ENCODE data around the gene CFAP410.
A peak's percentile ranks its signal among the peaks of the same experiment; 100 is the strongest.

The CFAP410 gene

DNA sequence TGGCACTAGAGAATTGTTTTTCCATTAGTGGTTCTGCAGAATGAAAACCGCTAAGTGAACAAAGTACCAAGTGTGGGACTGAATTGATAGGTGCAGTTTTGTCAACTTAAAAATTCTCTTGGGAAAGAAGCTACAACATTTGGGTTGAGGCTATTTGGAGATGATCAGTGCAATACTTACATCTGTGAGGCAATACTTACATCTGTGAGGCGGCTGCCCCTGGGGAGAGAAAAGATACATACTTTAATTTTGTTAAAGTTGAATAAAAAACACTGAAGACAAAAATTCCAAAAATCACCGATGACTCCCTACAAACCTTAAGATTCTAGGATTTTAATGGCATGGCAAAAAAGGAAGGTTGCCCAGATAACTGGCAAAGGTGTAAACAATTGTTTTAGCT is 1.7 kb downstream of the CFAP410 start:
- Histone ChIP-seq H3K4me3 (ENCODE audit: low read length) (no peak overlapping the region), H3K4me1 (ENCODE audit: control insufficient read depth, low read depth, low read length) (peaks cover 7% of the 10 kb centered on the region), H3K4me2 (ENCODE audit: low read length) (no peak overlapping the region), H4K5ac (ENCODE audit: low read length) (no peak overlapping the region), H3K4ac (ENCODE audit: low read depth, low read length) (no peak overlapping the region), H3K23ac (ENCODE audit: low read length) (no peak overlapping the region), H2BK15ac (replicated peaks; ENCODE audit: low read depth) (no peak overlapping the region), H3K27ac (ENCODE audit: low read depth, low read length) (no peak overlapping the region), H3K79me1 (ENCODE audit: low read length) (no peaks in the 10 kb centered on the region), H3K56ac (ENCODE audit: low read length) (no peak overlapping the region), H3K27me3 (ENCODE audit: insufficient read depth, low read length, poor library complexity) (no peaks in the 10 kb centered on the region), H3K79me2 (ENCODE audit: control insufficient read depth, insufficient read depth, low read length) (no peaks in the 10 kb centered on the region), H3K36me3 (ENCODE audit: control insufficient read depth, insufficient read depth, low read length) (no peaks in the 10 kb centered on the region), H3K9ac (ENCODE audit: low read length) (no peak overlapping the region), H4K8ac (ENCODE audit: low read depth, low read length) (no peak overlapping the region), H2AK5ac (ENCODE audit: low read length) (no peak overlapping the region), H2BK120ac (ENCODE audit: low read depth, low read length) (no peak overlapping the region), H2BK5ac (ENCODE audit: low read length) (no peak overlapping the region), H3K18ac (ENCODE audit: low read length) (no peak overlapping the region)
- no peak for DNase-seq
- no CpG with 5 or more reads among the region's 3 CpGs for WGBS (ENCODE audit: extremely low coverage, insufficient coverage, low lambda C conversion rate)

DNA sequence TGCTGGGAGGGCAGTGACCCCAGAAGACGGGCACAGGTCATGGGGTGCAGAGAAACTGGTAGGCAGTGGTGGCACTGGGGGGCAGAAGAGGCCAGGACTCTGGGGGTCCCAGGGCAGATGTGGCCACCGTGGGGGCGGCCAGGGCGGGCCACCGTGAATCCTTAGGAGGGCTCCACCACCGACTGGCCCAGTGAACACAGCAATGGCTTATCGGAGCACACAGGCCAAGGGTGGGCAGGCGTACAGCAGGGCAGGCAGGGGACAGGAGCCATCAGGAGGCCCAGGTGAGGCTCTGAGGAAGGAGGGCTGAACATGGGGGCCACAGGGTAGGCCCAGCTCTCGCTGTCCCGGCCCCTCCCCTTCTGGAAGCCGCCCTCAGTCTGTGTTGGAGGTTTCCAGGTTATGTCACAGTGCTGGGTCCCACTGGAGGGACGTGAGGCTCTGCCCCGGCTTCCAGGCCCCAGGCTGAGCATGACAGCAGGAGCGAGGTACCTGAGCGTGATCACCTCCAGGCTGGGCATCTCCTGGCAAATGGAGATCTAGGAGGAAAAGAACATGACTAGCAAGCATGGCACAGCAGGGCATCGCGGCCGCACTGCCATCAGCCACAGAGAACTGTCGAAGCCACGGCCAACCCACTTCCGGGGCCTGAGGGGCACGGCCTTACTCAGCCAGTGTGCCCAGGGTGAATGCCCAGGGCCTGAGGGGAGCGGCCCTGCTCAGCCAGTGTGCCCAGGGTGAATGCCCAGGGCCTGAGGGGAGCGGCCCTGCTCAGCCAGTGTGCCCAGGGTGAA is 3.7 kb downstream of the CFAP410 start:
- H2BK15ac ChIP-seq (replicated peaks; ENCODE audit: low read depth), result no peak overlapping the region
- H3K23ac ChIP-seq (ENCODE audit: low read length), result no peak overlapping the region
- no peak overlapping the region for H3K18ac ChIP-seq (ENCODE audit: low read length)
- no peak overlapping the region for H3K56ac ChIP-seq (ENCODE audit: low read length)
- H4K8ac ChIP-seq (ENCODE audit: low read depth, low read length), result no peak overlapping the region
- H3K4ac ChIP-seq (ENCODE audit: low read depth, low read length), result no peak overlapping the region
- H3K27me3 ChIP-seq (ENCODE audit: insufficient read depth, low read length, poor library complexity), result no peaks in the 10 kb centered on the region
- no peak overlapping the region for H3K9ac ChIP-seq (ENCODE audit: low read length)
- no peaks in the 10 kb centered on the region for H3K36me3 ChIP-seq (ENCODE audit: control insufficient read depth, insufficient read depth, low read length)
- H2BK5ac ChIP-seq (ENCODE audit: low read length), result no peak overlapping the region
- H2AK5ac ChIP-seq (ENCODE audit: low read length), result no peak overlapping the region
- H3K4me3 ChIP-seq (ENCODE audit: low read length), result no peak overlapping the region
- H3K27ac ChIP-seq (ENCODE audit: low read depth, low read length), result no peak overlapping the region
- H4K5ac ChIP-seq (ENCODE audit: low read length), result no peak overlapping the region
- no peaks in the 10 kb centered on the region for H3K79me2 ChIP-seq (ENCODE audit: control insufficient read depth, insufficient read depth, low read length)
- DNase-seq, result no peak
- peaks cover 7% of the 10 kb centered on the region for H3K4me1 ChIP-seq (ENCODE audit: control insufficient read depth, low read depth, low read length)
- WGBS (ENCODE audit: extremely low coverage, insufficient coverage, low lambda C conversion rate), result no CpG with 5 or more reads among the region's 24 CpGs
- H2BK120ac ChIP-seq (ENCODE audit: low read depth, low read length), result no peak overlapping the region
- H3K4me2 ChIP-seq (ENCODE audit: low read length), result no peak overlapping the region
- no peaks in the 10 kb centered on the region for H3K79me1 ChIP-seq (ENCODE audit: low read length)

DNA sequence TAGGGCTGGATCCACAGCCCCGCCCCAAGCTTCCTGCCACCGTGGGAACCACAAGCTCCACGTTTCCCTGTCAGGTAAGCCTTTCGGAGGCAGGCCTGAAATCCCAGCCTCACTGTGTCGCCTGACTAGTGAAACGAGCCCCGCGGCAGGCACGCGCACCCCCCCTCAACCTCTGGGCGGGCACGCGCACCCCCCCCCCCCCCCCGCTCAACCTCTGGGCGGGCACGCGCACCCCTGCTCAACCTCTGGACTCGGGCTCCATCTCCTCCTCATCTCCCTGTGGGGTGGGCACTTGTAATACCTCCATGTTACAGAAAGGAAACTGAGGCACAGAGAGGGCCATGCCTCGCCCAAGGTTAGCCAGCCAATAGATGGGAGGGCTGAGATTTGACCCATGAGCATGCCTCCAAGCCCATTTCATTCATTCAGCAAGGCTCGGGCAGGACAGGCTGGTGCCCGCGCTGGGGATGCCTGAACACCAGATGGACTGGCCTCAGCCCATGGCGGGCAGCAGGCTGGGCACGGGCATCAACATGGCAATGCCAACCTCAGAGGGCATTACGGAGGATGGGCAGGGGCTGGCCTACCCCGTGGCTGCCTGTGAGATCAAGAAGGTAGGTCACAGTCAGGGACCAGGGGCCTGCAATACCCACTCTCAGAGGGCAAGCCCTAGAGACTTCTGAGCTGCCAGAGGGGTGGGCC is 4.7 kb downstream of the CFAP410 start:
- H3K4me1 ChIP-seq (ENCODE audit: control insufficient read depth, low read depth, low read length), result peaks cover 5% of the 10 kb centered on the region
- no peak overlapping the region for H3K4ac ChIP-seq (ENCODE audit: low read depth, low read length)
- no peak overlapping the region for H3K23ac ChIP-seq (ENCODE audit: low read length)
- H3K36me3 ChIP-seq (ENCODE audit: control insufficient read depth, insufficient read depth, low read length), result no peaks in the 10 kb centered on the region
- H4K8ac ChIP-seq (ENCODE audit: low read depth, low read length), result no peak overlapping the region
- no peak overlapping the region for H3K56ac ChIP-seq (ENCODE audit: low read length)
- no peak overlapping the region for H3K4me2 ChIP-seq (ENCODE audit: low read length)
- H3K4me3 ChIP-seq (ENCODE audit: low read length), result no peak overlapping the region
- no peak for DNase-seq
- H2BK5ac ChIP-seq (ENCODE audit: low read length), result no peak overlapping the region
- no peak overlapping the region for H2BK15ac ChIP-seq (replicated peaks; ENCODE audit: low read depth)
- no CpG with 5 or more reads among the region's 26 CpGs for WGBS (ENCODE audit: extremely low coverage, insufficient coverage, low lambda C conversion rate)
- no peak overlapping the region for H3K9ac ChIP-seq (ENCODE audit: low read length)
- H2BK120ac ChIP-seq (ENCODE audit: low read depth, low read length), result no peak overlapping the region
- H3K79me1 ChIP-seq (ENCODE audit: low read length), result no peaks in the 10 kb centered on the region
- no peak overlapping the region for H3K27ac ChIP-seq (ENCODE audit: low read depth, low read length)
- no peaks in the 10 kb centered on the region for H3K27me3 ChIP-seq (ENCODE audit: insufficient read depth, low read length, poor library complexity)
- no peak overlapping the region for H2AK5ac ChIP-seq (ENCODE audit: low read length)
- H3K79me2 ChIP-seq (ENCODE audit: control insufficient read depth, insufficient read depth, low read length), result no peaks in the 10 kb centered on the region
- H3K18ac ChIP-seq (ENCODE audit: low read length), result no peak overlapping the region
- no peak overlapping the region for H4K5ac ChIP-seq (ENCODE audit: low read length)

DNA sequence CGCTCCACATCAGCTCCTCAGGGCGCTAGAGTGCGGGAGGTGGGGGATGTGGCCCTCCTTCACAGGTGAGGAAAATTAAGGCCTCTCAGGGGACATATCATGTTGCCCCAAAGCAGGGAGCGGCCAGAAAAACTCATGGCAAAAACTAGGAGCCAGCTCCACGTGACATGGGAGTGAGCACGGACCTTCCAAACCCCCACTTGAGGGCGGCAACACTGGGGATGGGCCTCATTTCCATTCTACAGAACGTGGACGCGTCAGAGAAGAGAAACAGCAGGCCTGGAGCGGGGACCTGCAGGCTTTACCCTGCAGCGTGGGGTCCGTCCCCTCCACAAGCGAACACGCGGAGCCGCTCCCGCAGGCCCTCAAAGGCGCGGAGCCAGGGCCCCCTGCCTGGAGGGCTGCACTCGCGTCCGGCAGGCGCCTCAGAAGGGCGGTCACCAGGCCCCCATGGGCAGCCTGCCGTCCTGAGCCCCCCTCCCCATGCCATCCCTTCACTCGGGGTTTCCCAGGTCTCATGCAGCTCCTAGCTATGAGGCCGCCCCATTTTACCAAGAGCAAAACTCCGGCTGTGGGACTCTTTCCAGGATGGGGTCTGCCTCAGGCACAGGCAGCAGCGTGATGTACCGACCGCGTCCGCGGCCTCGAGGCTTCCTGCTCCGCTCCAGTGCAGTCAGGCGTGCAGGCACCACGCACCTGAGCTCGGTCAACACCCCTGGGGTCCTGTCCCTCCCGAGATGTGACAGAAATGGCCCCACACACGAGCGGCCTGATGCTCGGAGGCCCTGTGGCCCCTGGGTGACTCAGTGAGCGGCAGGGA is 5.5 kb downstream of the CFAP410 start:
- peak overlapping the region; percentile 15 for H3K56ac ChIP-seq (ENCODE audit: low read length)
- H3K18ac ChIP-seq (ENCODE audit: low read length), result no peak overlapping the region
- WGBS (ENCODE audit: extremely low coverage, insufficient coverage, low lambda C conversion rate), result no CpG with 5 or more reads among the region's 45 CpGs
- H3K4me3 ChIP-seq (ENCODE audit: low read length), result no peak overlapping the region
- H2BK5ac ChIP-seq (ENCODE audit: low read length), result no peak overlapping the region
- no peak overlapping the region for H4K5ac ChIP-seq (ENCODE audit: low read length)
- no peak overlapping the region for H3K4ac ChIP-seq (ENCODE audit: low read depth, low read length)
- DNase-seq, result no peak
- H3K36me3 ChIP-seq (ENCODE audit: control insufficient read depth, insufficient read depth, low read length), result no peaks in the 10 kb centered on the region
- H2BK15ac ChIP-seq (replicated peaks; ENCODE audit: low read depth), result no peak overlapping the region
- H3K79me1 ChIP-seq (ENCODE audit: low read length), result no peaks in the 10 kb centered on the region
- H3K4me1 ChIP-seq (ENCODE audit: control insufficient read depth, low read depth, low read length), result peaks cover 5% of the 10 kb centered on the region
- no peaks in the 10 kb centered on the region for H3K27me3 ChIP-seq (ENCODE audit: insufficient read depth, low read length, poor library complexity)
- no peak overlapping the region for H3K23ac ChIP-seq (ENCODE audit: low read length)
- no peak overlapping the region for H2AK5ac ChIP-seq (ENCODE audit: low read length)
- H2BK120ac ChIP-seq (ENCODE audit: low read depth, low read length), result no peak overlapping the region
- H3K79me2 ChIP-seq (ENCODE audit: control insufficient read depth, insufficient read depth, low read length), result no peaks in the 10 kb centered on the region
- no peak overlapping the region for H3K4me2 ChIP-seq (ENCODE audit: low read length)
- no peak overlapping the region for H4K8ac ChIP-seq (ENCODE audit: low read depth, low read length)
- H3K9ac ChIP-seq (ENCODE audit: low read length), result no peak overlapping the region
- H3K27ac ChIP-seq (ENCODE audit: low read depth, low read length), result no peak overlapping the region

DNA sequence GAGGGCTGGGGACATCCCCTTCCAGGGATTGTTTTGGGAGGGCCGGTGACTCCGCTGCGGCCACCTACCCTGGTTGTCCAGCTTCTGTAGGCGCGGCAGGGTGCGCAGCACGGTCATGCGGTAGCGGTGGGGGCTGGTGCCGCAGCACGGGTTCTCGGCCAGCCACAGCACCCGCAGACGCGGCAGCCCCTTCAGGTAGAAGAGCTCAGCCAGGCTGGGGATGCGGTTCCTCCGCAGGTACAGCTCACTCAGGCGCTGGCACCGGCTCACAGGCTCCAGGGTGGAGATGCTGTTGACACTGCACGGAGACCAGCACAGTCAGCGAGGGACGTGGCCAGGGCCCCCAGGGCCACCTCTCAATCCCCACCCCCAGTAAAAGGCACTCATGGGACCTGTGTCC is 6.2 kb downstream of the CFAP410 start:
- Histone ChIP-seq H3K9ac (ENCODE audit: low read length) (no peak overlapping the region), H3K36me3 (ENCODE audit: control insufficient read depth, insufficient read depth, low read length) (no peaks in the 10 kb centered on the region), H2BK120ac (ENCODE audit: low read depth, low read length) (no peak overlapping the region), H3K27me3 (ENCODE audit: insufficient read depth, low read length, poor library complexity) (no peaks in the 10 kb centered on the region), H2BK5ac (ENCODE audit: low read length) (no peak overlapping the region), H3K4me3 (ENCODE audit: low read length) (no peak overlapping the region), H3K4me2 (ENCODE audit: low read length) (no peak overlapping the region), H3K27ac (ENCODE audit: low read depth, low read length) (no peak overlapping the region), H3K79me2 (ENCODE audit: control insufficient read depth, insufficient read depth, low read length) (no peaks in the 10 kb centered on the region), H2BK15ac (replicated peaks; ENCODE audit: low read depth) (no peak overlapping the region), H2AK5ac (ENCODE audit: low read length) (no peak overlapping the region), H4K8ac (ENCODE audit: low read depth, low read length) (no peak overlapping the region), H3K4ac (ENCODE audit: low read depth, low read length) (no peak overlapping the region), H4K5ac (ENCODE audit: low read length) (no peak overlapping the region), H3K18ac (ENCODE audit: low read length) (no peak overlapping the region), H3K23ac (ENCODE audit: low read length) (no peak overlapping the region), H3K56ac (ENCODE audit: low read length) (peak overlapping the region; percentile 15), H3K79me1 (ENCODE audit: low read length) (no peaks in the 10 kb centered on the region), H3K4me1 (ENCODE audit: control insufficient read depth, low read depth, low read length) (peaks cover 3% of the 10 kb centered on the region)
- DNase-seq, result no peak
- WGBS (ENCODE audit: extremely low coverage, insufficient coverage, low lambda C conversion rate), result no CpG with 5 or more reads among the region's 22 CpGs
